Stimulated activated CD8-positive, alpha-beta memory T cell treated with anti-CD3 and anti-CD28 coated beads, Interleukin-15, amount 100 ng/mL, for 4 hours (primary cell): ENCODE measurements around the gene GJB6.

ENCODE experiments used
- DNase-seq, 2 donors: peaks; one replicate each; pipeline ENCODE4 v3.0.0-alpha.2; 2020; ENCODE audit warnings: low read depth in 2 of 2

GJB6 gene

GRCh38 chr13:20227730-20228129, 4.4 kb downstream of the GJB6 start:
- no peak for DNase-seq

DNA sequence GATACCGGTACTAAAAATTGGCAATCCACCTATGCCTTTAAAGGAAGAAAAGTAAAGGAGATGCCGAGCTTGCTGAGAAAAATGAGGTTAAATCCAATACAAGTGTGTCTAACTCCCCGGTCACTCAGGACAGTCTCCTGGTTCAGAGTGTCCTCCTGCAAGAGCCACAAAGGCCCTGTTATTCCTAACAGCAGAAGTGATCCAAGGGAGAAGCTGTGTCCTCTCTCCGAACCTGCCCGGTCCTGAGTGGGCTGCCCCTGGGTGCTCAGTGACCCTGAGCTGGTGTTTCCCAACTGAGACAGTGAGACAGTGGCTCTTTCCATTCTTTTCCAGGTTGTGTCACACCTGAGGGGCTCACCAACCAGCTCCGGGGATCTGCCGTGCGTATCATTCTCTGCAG, 4.8 kb downstream of the GJB6 start:
- DNase-seq = no peak

GRCh38 chr13:20222553-20222952, 9.6 kb downstream of the GJB6 start:
- DNase-seq = no peak

DNA sequence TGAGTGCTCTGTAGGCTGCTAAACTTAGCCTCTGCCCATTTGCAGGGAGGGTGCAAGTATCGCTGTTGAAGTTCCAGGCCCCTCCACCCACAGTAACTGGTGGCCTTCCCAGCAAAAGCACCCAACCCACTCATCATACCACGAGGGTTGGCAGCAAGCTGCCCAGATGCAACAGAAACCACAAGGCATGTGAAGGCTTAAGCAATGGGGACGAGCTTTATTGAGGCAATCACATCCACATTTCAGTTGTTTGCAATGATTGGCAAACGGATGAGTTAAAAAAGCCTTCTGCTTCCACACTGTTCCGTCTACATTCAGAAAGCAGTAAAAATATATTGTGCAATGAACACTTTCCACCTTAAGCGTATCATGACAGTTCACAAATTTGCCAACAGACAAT, 10.3 kb downstream of the GJB6 start:
- no peak for DNase-seq

GRCh38 chr13:20219577-20219976, 12.5 kb downstream of the GJB6 start:
- no peak for DNase-seq

DNA sequence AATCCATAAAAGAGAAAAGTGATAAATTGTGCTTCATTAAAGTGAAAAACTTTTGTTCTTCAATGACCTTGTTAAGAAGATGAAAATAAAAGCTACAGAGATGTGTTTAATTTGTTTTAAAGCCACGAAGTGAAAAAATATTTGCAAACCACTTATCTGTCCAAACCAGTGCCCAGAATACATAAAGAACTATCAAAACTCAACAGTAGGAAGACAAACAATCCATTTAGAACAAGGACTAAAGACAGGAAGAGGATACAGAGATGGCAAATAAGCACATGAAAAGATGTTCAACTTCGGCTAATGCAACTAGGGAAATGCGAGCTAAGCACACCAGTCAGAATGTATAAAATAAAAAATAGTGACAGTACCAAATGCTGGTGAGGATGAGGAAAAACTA, 15.0 kb downstream of the GJB6 start:
- DNase-seq = no peak

- no peak for DNase-seq
Observed at GRCh38 chr13:20209948-20210347, 22.2 kb downstream of the GJB6 start.

- DNase-seq = no peak
Observed at GRCh38 chr13:20206698-20207235, 25.4 kb downstream of the GJB6 start.

DNA sequence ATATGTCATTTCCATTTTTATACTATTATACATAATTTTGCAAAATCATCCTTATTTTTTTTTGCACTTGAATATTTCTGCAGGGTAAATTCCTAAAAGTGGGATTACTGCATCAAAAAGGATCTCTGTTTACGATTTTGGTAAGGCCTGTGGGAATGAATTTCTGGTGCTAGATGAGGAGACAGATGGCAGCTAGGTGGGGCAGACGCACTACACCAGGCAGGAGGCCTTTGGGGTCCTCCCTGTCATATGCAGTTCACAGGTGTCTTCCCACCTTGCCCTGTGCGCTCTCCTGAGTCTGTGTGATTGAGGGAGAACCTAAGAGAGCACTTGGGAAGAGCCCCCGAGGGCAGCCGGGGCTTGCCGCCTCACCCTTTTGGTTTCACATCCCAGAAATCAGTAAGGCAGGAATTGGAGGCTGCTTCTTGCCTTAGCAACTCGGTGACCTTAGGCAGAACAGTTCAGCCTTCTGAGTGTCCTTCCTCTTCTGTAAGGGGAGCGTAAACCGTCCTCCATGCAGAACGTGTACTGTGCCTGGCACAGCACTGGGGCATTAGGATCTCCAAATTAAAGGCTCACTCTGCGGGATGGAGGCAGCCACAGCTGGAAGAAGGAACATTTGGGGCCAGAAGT, 25.9 kb downstream of the GJB6 start:
- DNase-seq = no peak

- no peak for DNase-seq
Observed at GRCh38 chr13:20198781-20199180, 33.3 kb downstream of the GJB6 start.

GRCh38 chr13:20197361-20197834, 34.7 kb downstream of the GJB6 start:
- no peak for DNase-seq

DNA sequence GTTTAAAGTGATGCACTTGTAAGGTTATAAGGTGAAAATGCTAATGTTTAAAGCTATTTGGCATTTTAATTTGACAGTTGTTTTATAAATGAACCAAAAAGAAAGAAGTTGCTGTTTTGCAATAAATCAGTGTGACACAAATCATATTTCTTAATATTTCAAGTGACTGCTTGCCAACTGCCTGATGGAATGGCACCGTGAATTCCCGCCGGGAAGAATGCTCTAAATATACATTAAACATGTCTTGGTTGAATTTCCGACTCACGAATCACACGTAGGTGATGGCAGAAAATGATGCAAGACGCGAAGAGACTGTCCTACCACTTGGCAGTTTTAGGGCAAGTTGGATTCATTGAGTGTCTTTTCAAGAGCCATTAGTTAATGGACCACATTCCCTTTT, 36.3 kb downstream of the GJB6 start:
- no peak for DNase-seq

DNA sequence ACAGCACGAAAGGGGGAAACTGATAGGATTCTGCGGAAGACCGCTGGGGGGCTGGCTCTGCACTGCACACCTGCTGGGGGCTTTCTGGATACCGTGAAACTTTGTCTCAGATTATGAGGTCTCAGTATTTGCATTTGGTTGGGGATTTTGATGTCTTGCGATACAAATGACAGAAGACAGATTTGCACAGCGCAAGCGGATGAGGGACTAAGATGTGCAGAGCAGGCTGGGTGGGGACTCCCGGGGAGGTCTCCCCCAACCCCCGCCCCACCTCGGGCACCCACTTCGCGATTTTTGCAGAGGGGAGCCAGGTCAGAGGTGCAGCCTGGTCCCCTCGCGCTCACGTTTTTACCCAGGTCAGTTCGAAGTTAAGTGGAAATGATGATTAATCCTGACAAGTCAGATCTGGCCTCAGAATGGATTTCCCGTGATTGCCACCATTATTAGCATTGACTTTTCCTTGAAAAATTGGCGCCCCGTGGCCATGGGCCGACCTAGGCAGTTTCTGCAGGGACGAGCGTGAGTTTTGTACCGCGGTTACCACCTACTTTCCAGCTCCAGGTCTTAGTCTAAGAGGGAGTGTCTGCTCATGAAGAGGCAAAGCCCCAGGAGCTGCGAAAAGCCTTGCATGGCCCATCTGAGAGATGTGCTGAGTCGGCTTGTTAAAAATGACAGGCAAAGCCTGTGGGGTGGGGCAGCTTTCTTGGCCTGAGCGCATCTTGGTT, 38.0 kb downstream of the GJB6 start:
- no peak for DNase-seq

GRCh38 chr13:20193162-20193906, 38.8 kb downstream of the GJB6 start:
- no peak for DNase-seq

DNA sequence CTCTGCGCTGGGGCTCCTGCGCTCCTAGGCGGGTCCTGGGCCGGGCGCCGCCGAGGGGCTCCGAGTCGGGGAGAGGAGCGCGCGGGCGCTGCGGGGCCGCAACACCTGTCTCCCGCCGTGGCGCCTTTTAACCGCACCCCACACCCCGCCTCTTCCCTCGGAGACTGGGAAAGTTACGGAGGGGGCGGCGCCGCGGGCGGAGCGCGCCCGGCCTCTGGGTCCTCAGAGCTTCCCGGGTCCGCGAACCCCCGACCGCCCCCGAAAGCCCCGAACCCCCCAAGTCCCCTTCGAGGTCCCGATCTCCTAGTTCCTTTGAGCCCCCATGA, 39.3 kb downstream of the GJB6 start, which contains the start of gene GJB2:
Gene GJB2, minus strand, starts transcription at position 103 of the 326 bp plus-strand sequence. CDS start 3,357 bp downstream, outside the sequence.
- DNase-seq = no peak

DNA sequence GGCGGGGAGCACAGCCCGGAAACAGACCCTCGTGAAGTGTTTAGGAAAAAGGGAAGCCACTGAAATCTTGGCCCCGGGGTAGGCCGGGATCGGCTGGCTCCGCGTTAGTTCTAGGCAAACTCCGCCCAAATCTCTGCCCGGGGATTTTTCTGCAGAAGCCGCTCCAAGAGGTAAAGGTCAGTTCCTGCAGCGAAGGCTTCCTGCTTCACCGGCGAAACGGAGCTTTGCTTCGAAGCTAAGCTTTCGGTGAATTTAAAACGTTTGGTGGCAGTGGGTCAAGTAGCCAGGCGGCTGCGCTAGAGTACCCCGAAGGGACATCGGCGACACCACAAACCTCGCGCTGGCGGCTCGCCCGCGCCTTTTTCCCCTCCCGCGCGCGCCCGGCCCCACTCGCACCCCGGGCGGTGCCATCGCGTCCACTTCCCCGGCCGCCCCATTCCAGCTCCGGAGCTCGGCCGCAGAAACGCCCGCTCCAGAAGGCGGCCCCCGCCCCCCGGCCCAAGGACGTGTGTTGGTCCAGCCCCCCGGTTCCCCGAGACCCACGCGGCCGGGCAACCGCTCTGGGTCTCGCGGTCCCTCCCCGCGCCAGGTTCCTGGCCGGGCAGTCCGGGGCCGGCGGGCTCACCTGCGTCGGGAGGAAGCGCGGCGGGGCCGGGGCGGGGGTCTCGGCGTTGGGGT, 39.8 kb downstream of the GJB6 start:
- no peak for DNase-seq

- DNase-seq = no peak
Observed at GRCh38 chr13:20191311-20192157, 40.6 kb downstream of the GJB6 start.

DNA sequence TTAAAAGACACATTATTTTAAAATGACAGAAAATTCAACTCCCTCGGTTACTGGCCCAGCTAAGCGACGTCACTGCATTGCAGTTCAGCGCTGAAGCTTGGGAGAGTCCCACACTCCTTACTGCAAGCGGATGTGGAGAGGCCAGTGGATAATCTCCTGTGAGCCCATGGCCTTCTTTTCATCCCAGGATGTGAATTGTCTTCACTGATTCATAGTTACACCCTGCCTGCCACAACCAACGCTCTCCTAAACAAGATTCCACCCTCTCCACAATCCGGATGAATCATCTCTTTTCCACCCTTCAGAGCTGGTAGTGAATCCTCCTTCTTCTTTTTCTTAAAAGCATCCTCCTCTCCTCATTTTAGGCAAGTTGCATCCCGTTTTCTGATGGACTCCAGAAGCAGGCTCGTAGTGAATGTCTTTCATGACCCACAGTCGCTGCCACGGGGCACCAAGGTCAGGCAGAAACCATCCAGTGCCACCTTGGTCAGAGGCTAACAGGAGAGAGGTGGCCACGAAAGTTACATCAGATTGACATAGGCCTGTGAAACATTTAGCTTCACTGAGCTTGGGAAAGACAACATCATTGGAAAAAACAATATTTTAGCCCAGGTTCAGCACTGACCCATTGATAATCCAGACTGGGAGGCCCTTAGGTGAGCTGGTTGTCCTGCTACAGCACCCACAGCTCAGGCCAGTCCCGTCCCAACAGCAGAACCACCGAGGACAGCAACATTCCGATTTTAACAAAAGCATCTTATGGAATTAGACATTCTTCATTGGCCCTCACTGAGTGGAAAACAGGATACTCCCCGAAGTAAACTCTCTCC, 41.4 kb downstream of the GJB6 start:
- DNase-seq = no peak

DNA sequence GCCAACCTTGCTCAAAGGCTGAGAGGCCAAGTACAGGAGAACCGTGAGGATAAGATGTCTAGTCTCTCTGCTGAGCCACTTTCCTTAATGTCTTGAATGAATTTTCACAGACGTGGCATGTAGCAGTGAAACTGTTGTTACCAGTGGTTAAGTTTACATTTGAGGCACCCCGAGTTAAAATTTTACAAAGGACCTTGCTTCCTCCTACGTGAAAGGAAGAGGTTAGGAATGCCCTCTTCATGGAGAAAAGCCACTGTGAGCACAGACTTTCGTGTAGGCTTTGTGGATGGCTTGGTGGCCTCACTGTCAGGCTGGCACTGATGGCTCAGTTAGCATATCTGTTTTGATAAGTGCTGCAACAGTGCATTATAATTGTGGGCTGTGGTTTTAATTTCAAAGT, 42.0 kb downstream of the GJB6 start:
- DNase-seq = no peak
